Activated T-helper 1 cell treated with anti-CD3 and anti-CD28 coated beads, Interleukin-2, amount 50 U/mL, for 16 hours (primary cell): Measurements from ENCODE around the gene NKD1.

Experiments
- DNase-seq, 2 donors: peaks; one replicate each; pipeline ENCODE4 v3.0.0-alpha.2; 2020; ENCODE audit warnings: low read depth in 1 of 2, low spot score in 1 of 2

Gene NKD1

GRCh38 chr16:50670476-50670875 lies 122.3 kb downstream of the NKD1 start:
- no peak for DNase-seq

GRCh38 chr16:50671644-50672260 lies 123.6 kb downstream of the NKD1 start:
- no peak for DNase-seq

GRCh38 chr16:50673496-50674275 lies 125.5 kb downstream of the NKD1 start:
- DNase-seq: no peak

- no peak for DNase-seq
These were observed 126.6 kb downstream of the NKD1 start for GRCh38 chr16:50674831-50675230.

- no peak for DNase-seq
These were observed 127.8 kb downstream of the NKD1 start for GRCh38 chr16:50675686-50676610.

- DNase-seq: no peak
These were observed 128.6 kb downstream of the NKD1 start for GRCh38 chr16:50676684-50677225.

- no peak for DNase-seq
These were observed 129.2 kb downstream of the NKD1 start for GRCh38 chr16:50677351-50677750.

- no peak for DNase-seq
These were observed 130.3 kb downstream of the NKD1 start for GRCh38 chr16:50678531-50678930.

GRCh38 chr16:50679266-50679665 lies 131.1 kb downstream of the NKD1 start:
- no peak for DNase-seq

- DNase-seq: no peak
These were observed 131.7 kb downstream of the NKD1 start for GRCh38 chr16:50679676-50680555.

GRCh38 chr16:50680556-50680893 lies 132.3 kb downstream of the NKD1 start:
- DNase-seq: no peak

GRCh38 chr16:50681021-50681885 lies 133.1 kb downstream of the NKD1 start, which contains the start of gene SNX20:
Gene SNX20, minus strand, starts transcription at chr16:50681312. Its CDS starts 3,786 bp downstream, at chr16:50677526.
- peak; percentile 37 to 45 for DNase-seq

GRCh38 chr16:50683689-50684374 lies 135.6 kb downstream of the NKD1 start:
- no peak for DNase-seq

- no peak for DNase-seq
These were observed 136.7 kb downstream of the NKD1 start for GRCh38 chr16:50684823-50685461.

GRCh38 chr16:50685462-50686063 lies 137.4 kb downstream of the NKD1 start:
- no peak for DNase-seq

- no peak for DNase-seq
These were observed 139.9 kb downstream of the NKD1 start for GRCh38 chr16:50688083-50688482.

GRCh38 chr16:50688867-50689266 lies 140.7 kb downstream of the NKD1 start:
- DNase-seq: no peak

- no peak for DNase-seq
These were observed 142.0 kb downstream of the NKD1 start for GRCh38 chr16:50690177-50690576.
